Measurements from ENCODE around the gene CACNA1F.
A peak's percentile ranks its signal among the peaks of the same experiment; 100 is the strongest.
"Not testable (repeated sequence)": the region's sequence is repeated elsewhere in the genome, so short reads cannot be mapped to it uniquely, and the experiment has no call there.

CACNA1F gene

DNA sequence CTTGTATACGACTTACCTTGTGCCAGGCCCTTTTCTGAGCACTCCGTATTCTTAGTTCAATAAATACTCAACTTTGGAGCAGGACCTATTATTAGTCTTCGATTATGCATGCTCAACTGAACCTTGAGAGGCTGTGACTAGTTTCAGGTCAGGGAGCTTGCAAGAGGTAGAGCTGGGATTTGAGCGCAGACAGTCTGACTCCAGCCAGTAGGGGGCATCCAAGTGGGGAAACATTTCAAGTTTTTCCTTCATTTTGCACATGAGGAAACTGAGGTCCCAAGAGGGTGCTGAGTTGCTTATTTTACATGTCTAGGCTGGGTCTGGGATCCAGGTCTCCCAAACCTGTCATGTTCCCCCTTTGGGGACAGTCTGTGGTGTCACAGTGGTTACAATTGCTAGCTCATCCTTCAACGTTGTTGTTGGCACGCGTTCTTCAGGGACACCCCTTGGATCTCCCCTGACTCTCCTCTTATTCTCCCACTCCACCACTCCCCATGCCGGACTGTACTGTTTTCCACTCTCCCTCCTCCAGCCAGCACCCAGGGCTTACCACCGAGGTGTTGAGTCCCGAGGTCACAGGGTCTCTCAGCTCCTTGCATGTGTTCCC is 40.3 kb downstream of the CACNA1F start:
- peak; percentile 57 for DNase-seq

DNA sequence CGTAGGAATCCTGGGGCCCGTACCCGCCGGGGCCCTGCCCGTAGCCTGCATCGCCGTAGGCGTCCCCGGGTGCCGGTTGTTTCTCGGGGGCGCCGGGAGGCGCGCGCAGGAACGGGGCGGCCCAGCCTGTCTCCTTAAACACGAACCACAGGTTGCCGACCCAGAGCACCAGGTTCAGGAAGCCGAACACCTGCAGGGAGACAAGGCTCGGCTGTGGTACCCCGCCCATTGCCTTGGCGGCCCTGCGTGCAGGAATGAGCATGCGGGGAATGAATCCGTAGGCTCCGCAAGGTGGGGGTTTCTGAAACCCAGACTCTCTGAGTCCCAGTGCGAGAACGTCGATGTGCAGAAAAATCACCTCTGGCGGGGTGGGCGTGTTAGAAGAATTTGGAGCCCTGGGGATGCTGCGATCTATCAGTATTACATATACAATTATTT is 41.5 kb downstream of the CACNA1F start:
- DNase-seq, result peak; percentile 42

DNA sequence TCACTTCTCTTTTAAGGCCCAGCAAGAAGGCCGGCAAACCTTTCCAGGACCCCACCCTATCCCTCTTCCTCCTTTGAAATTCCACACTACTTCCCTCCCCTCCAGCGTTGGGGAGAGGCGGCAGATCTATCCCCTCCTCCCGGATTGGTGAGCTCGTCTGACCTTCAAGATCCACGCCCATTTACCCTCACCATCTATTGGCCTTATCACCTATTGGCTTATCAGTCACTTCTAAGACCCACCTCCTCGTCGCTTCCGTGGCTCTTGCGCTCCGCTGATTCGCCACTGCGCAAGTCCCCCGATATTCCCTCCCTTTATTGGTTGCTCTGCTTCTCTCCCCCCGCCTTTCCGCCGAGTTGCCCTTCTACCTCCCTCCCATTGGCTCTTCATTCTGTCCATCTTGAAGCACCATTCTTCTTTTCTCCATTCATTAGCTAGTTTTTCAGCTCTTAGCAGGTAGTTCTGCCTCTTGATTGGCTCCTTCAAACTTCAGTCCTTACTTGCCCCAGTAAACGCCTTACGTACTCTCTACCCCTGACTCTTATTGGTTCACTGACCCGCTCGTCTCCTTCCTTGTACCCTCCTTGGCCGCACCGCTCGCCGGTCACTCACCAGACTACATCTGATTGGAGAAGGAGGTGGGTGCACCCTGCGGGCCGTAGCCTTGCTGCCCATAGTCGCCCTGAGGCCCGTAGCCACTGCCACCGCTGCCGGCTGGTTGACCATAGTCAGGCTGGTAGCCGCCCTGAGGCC is 42.1 kb downstream of the CACNA1F start:
- peak; percentile 93 for DNase-seq

DNA sequence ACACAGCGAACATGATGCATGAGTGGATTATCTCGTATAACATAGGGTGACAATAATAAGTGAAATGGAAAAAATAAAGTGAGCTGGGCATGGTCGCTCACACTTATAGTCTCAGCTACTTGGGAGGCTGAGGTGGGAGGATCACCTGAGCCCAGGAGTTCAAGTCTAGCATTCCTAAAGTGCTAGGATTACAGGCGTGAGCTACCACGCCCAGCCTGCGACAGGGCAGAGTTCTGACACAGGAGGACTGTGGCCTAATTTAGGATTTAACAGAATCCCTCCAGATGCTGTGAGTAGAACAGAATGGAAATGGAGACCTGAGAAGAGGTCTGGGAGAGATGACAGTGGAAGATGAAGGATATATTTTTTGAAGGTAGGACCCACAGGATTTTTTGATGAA is 43.5 kb downstream of the CACNA1F start:
- no peak for DNase-seq

DNA sequence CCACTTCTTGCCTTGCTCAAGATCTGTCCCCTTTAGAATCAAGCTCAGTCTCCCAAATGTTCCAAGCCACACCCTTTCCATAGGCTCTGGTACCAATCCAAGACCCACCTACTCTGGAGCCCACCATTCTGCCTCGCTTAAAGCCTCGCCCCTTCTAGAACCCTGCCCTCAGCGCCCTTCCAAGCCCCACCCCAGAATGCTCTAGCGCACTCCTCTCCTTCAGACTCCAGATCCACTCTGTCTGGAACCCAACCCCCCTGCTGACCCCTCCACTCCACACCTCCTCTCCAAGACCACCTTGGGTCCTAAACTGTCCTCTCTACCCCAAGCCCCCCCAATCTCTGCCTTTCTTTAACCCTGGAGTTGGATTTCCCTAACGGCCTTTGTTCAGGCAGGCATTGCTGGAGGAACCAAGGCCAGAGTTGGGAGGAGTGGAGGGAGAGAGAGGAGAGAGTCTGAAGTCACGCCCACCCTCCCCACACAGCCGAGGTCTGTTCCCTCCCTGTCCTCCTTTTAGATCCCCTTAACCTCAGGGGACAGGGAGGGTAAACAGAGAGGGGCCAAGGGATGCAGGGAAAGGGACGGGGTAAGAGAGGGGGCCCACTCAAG is 44.6 kb downstream of the CACNA1F start:
- no peak for DNase-seq

DNA sequence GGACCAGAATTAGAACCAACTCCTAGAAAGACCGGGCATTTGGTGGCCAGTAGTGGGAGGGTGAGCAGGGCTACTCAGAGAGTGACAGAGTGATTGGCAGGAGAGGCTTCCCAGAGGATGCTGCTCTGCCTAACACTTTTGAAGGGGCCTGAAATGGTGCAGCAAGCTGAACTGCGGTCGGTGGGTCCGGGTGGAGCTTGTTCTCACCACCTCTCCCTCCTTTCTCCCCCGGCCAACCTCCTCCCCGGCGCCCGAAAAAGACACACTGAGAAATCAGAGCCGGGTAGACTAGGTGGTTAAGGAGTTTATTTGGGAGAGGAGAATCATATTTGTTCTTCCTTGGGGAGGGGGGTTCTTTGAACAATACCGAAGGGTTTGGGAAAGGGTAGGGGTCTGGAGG is 45.6 kb downstream of the CACNA1F start:
- DNase-seq, result no peak

DNA sequence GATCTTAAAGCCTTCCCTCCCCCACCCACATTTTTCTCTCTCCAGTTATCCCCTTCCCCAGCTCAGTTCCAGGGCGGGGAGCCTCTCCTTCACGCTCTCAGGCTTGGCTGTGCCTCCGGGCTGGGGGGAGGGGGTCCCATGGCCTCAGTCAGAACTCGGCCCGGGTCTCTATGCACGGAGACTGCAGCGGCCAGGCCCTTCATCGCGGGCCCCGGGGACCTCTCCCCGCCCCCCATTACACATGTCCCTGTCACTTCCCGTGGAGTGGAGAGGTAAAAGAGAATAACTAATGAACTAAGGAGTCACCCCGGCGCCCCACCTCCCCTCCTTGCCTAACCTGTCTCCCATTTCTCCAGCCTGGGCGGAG is 46.1 kb downstream of the CACNA1F start:
- DNase-seq, result no peak

DNA sequence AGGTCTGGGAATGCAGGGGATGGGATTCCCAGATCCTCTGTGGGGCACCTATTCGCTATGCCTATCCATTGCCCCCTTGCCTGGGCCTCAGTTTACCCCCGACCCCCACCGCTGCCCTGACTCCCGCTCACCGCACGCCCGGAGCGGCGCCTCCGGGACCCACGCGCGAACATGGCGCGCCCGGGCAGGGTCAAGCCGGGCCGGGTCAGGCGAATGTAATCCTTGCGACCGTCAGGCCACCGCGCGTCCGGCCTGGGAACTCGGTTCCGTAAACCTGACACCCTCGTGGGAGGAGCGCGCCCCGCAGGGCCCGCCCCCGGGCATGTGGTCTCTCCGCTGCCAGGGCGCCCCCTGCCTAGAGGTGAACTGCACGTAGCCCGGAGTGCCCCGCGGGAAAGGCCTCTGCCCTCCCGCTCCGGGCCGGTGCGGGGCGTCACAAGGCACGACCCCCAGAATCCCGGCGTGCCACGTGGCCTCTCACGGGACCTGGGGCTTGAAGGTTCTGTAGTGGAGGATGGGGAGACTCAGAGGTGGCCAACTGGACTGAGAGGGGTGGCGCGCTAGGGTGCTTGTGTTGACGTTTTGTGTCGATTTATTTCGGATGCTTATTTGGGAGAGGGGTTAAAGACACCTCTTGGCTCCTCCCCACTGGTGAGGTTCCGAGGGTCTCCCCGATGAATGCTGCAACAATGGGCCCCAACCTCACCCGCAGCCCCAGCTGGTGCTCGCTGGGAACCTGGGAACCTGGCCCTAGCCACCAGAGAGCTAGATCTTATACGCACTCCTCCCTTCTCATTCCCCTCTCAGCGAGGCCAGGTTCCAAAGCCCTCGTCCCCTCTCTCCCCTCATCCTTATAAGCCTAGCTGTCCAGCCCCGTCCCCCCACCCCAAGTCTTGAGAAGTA is 46.8 kb downstream of the CACNA1F start, which contains the start of gene PRICKLE3:
Gene PRICKLE3, minus strand, starts transcription at position 249 of the 903 bp plus-strand sequence. Its CDS starts 76 bp downstream, at position 173.
- DNase-seq, result peak; percentile 84

DNA sequence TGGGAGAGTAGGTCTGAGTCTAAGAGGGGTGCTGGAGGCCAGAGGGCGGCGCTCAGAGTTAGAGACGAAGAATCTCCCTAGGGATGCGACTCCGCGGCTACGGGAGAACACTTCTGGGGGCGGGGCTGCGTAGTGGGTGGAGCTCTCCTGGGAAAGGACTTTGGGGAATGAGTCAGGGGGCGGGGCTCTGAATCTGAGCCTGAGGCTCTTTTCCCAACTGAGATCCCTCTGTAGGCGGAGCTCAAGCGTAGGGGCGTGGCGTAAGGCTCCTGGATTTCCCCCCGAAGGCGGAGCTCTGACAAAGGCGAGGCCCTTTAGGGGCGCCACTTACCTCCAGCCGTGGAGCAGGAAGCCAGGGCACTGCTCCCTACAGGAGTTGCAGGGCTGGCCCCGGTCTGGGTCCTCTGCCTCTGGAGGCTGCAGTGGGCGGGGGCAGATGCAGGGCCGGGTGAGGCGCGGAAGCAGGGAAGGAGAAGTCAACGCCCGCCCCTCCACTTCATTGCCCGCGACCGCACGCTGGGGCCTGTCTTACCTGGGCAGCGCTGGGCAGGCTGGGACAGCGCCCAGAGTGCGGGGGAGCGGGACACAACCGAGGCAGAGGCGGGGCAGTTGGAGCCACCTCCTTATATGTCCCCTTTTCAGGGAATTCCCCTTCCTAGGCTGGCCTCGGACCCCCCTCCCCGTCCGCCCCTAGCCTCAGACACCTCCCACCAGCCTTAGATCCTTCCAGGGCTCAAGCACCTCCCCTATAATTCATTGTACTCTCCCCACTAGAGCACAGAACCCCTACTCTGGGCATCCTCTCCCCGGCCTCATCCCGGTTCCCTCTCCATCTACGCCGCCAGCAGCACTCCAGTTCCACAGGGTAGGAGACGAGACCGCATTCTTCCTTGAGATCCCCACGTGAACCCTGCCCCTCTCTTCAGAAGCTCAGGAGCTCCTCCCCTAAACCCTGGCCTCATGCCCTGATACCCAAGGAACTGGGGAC is 48.6 kb downstream of the CACNA1F start:
- DNase-seq, result peak; percentile 52

DNA sequence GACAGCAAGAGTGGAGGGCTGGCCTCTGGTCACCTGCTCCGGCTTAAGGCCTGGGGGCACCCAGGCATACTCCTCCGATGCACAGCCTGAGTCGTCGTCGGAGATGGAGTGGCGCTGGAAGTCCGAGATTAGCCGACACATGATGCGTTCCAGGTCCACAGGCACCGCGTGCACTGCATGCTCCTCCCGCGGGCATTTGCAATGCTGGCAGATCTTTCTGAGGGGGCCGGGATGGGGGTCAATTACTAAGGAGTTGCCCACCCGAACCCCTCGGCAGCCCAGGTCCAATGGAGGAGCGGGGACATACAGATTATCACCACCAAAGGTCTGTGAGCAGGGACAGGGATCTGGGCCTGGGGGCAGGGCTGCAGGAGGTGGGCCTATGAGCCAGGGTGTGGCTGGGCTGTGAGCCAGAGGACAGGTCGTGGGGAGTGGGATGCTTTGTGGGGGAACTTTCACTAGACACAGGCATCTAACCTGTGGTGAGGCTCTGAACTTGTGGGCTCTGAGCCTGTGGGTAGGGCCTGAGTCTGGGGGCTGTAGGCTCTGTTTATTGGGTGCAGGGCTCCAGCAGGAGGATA is 49.3 kb downstream of the CACNA1F start:
- DNase-seq, result no peak

DNA sequence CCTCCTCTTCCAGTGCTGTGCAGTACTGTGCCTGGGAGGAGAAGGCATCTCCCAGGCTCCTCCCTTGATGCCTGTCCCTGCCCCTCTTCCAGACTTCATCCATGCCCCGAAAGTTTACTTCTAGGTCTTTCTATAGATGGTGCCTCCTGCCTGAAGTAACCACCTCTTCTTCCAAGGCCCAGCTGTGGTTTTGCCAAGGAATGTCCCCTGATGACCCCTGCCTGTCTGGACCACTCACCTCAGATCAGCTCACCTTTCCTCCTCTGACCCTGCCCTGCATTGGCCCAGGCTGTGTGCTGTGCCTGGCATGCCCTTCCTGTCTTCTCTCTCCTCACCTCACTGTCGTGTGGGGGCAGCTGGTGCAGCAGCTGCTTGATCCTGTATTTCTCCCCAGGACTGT is 53.8 kb downstream of the CACNA1F start:
- no peak for DNase-seq

DNA sequence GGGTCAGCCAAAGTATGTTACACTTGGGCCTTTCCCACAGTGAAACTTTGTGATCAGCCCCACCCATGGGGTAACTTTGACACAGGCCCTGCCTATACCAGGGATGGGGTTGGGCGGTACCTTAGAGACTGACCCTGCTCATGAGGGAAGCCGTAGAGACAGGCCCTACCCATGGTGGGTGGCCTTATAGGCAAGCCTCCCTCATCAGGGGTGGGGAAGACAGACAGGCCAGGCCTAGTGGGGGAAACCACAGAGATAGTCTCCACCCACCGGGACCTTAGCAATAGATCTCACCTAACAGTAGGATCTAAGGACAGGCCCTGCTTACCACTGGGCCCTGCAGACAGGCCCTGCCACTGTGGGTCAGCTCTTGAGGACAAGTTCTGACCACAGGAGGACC is 54.6 kb downstream of the CACNA1F start:
- DNase-seq, result no peak

DNA sequence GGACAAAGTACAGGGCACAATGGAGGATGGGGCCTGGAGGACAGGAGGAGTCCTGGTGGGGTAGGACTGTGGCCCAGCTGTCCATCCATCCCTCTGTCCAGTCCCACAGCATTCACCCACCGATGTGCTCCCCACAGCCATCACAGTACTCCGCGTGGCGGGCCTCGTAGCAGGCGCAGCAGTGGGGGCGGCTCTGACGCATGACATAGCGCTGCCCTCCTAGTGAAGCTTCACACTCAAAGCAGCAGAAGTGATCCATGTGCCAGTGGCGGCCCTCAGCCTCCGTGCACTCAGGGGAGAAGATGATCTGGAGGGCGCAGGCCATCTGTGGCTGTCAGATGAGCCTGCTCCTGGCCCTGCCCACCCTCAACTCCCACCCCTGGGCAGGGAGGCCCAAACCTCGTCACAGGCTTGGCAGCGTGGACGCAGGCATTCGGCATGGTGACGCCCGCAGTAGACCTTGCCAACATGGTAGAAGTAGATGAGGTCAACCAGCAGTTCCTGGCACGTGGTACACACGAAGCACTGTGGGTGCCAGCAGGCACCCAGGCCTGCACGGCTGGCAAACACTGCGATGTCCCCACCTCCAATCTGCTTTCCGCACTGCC is 55.2 kb downstream of the CACNA1F start:
- DNase-seq, result no peak

DNA sequence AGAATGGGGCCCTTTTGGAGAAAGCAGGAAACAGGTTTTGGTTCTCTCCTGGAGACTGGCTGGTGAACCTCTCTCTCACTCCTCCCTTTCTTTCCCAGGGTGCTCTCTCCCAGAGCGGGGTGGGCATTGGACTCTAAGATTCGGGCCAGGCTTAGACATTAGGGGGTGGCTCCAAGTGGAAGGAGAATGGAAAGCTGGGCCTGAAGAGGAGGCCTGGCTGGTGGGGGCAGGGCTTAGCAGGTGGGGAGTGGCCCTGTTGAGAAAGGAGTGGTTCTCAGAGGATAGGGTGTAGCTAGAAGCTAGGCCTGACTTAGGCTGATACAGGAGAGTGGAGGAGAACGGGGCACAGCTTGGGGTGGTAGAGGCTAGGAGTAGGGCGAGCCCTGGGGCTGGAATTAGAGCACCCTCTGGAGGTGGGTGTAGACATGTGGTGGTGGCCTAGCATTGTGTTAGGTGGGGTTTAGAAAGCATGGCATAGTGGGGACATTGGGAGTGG is 55.8 kb downstream of the CACNA1F start:
- no peak for DNase-seq

DNA sequence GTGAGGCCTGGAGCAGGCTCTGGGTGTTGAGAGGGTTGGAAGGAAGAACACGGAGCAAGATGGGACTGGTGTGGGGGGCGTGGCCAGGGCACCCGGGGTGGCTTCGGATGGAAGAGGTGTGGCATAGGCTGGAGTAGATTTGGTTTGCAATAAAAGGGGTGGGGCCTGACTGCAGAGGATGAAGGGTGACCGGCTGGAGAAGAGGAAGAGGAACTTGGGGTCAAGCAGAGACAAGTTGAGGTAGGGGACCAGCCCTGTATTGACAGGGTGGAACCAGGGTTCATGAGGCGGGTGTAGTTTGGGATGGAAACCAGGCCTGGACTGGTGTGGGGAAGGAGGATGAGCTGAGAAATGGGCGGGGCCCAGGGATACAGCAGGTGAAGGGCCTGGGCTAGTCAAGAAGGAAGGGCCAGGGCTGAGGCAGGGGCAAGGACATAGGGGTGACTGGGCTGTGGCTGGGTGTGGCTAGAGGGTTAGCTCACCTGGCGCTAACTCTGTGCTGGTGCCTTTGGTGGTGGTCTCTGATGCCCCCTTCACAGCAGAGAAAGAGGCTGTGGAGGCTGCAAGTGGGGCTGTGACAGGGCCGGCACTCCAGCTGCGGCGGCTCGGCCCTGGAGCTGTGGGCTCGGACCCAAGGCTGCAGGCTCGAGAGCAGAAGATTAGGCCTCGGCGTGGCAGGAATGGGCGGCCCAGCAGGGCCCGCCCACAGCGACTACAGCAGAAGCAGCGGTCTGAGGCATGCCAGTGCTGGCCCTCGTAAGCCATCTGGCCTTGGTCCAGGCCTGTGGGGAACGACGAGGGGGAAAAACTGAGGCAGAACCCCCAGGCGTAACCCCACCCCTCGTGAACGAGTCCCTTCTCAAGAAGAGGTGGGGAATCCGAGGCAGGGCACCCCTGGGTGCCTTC is 56.5 kb downstream of the CACNA1F start:
- DNase-seq, result no peak

DNA sequence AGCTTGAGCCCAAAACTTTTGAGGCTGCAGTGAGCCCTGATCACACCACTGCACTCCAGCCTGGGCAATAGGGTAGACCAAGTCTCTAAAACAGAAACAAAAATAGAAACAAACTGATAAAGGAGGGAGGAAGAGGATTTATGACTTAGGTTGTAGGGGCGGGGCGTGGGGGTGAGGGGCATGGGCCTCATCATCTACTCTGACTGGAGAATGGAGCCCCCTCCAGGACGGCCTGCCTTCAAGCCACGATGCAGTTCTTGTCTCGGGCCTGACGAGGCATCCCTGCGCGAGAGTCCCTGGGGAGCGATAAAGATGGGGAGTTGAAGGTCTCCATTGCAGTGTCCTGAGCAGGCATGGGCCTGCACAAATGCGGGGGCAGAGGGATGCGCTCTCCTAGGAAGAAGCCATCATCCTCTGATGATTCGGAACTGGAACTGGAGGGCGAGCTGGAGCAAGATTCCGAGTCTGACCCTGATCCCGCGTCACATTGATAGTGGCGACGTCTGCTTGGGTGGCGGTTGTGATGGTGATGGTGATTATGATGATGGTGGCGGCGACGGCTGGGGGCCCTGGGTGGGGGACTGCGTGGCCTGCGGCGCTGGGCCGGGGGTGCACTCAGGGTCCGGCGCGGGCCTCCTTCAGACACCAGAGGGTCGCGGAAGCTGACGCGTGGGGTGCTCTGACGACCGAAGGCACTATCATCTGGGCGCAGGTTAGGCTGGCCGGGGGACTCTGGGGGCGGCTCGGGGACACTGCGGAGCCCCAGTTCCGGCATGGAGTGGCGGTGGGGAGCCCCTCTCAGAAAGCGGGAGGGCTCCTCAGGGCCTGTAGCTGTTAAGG is 57.5 kb downstream of the CACNA1F start:
- DNase-seq, result no peak

DNA sequence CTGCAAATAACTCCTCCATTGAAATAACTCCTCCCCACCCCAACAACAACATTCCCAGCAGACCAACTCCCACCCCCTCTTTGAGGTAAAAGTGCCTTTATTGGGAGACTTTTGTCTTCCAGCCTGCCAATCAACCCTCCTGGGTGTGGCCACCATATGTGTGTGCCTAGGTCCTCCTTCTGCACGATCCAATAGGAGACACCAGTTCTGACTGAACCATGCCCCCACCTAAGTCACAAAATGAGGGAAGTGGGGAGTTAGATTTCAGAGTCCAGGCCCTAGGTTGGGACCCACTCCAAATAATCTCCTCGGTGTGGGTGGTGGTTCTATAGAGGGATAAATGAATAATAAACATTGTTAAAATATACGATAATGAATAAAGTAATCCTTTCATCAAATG is 58.4 kb downstream of the CACNA1F start:
- no peak for DNase-seq

DNA sequence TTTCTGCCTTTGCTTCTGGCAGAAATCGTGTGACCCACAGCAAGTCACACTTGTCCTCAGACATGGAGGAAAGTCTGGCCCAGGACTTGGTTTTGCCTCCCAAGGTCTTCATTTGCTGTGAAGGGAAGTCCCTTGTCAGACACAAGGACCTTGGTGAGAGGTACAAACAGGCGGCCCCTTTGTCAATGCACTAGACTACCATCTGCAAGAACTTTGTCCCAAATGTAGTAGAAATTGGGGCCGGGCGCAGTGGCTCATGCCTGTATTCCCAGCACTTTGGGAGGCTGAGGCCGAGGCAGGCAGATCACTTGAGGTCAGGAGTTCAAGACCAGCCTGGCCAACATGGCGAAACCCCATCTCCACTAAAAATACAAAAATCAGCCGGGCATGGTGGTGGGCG is 59.6 kb downstream of the CACNA1F start:
- DNase-seq, result not testable (repeated sequence)

DNA sequence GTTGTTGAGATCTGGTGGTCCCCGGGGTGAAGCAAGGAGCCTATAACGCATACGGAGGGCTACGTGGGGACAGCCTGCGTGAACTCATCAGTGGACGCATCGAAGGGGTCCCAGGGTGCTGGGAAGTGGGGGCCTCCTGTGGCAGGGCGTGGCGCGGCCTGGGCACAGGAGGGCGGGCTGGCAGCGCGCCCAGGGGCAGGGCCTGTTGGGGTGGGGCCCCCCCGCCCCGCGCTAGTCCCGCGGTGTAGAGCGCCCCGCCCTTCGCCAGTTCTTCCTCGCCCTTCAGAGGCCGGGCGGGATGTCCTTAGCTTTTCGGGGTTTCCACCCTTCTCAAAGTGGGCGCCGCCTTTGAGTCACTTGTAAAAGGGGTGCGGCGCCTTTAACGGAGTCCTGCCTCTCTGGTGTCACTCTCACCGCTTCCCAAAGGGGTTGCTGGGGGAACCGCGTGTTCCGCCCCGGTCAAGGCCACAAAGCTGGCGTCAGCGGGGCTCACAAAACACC is 60.8 kb downstream of the CACNA1F start:
- peak; percentile 79 for DNase-seq

Data from activated CD4-positive, alpha-beta T cell treated with anti-CD3 and anti-CD28 coated beads, Interleukin-2, Interleukin-6, amounts not matched to agents 100 ng/mL and 50 ng/mL, durations not matched to agents 16 hours and 8 hours (primary cell).